SU-DHL-6 (cell line): Measurements from ENCODE around the gene SLC29A2.

Source experiments
- EZH2phosphoT487 ChIP-seq: fragments of 200-600 bp; sonication (generic), shearing (Covaris generic); conservative IDR thresholded peaks from 2 replicates; pipeline ENCODE4 v1.6.1; 2018; ENCODE audit warnings: mild to moderate bottlenecking, antibody characterized with exemption, low read length, moderate library complexity, mixed read lengths
- TF ChIP-seq, protein P1 (sequence below): fragments of 200-600 bp; sonication (generic); IDR thresholded peaks from one replicate; pipeline ENCODE4 v1.5.1; 2017; ENCODE audit warnings: antibody characterized with exemption, mild to moderate bottlenecking, low read length, moderate library complexity; ENCODE audit not compliant: insufficient read depth, poor library complexity, severe bottlenecking

DNA sequence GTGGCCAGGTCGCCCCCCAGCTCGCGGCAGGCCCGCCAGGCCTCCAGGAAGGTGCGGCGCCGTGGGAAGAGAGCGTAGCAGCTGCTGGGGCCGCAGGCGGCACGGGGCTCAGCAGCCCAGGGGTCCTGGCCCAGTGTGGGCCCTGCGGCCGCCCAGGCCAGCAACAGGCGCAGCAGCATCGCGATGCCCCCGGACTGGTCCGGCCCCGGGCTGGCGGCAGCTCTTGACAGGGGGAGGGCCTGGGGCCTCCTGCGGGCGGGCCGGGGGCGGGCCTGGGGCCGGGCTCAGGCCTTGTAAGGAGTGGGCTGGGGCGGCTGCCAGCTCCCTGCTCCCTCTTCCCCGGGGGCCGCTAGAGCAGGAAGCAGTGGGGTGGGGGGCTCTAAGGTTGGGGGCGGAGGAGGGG, 54.7 kb downstream of the SLC29A2 start, which contains the start of gene CD248:
- TF ChIP-seq, protein P1, sequence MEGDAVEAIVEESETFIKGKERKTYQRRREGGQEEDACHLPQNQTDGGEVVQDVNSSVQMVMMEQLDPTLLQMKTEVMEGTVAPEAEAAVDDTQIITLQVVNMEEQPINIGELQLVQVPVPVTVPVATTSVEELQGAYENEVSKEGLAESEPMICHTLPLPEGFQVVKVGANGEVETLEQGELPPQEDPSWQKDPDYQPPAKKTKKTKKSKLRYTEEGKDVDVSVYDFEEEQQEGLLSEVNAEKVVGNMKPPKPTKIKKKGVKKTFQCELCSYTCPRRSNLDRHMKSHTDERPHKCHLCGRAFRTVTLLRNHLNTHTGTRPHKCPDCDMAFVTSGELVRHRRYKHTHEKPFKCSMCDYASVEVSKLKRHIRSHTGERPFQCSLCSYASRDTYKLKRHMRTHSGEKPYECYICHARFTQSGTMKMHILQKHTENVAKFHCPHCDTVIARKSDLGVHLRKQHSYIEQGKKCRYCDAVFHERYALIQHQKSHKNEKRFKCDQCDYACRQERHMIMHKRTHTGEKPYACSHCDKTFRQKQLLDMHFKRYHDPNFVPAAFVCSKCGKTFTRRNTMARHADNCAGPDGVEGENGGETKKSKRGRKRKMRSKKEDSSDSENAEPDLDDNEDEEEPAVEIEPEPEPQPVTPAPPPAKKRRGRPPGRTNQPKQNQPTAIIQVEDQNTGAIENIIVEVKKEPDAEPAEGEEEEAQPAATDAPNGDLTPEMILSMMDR, result no peak
- no peak for TF ChIP-seq EZH2phosphoT487
